Measurements from ENCODE around the gene JARID2.

GRCh38 chr6:15335385-15335784, 89.5 kb downstream of the JARID2 start:
- TF ChIP-seq GATA2 (IDR thresholded peaks at IDR 0.05; ENCODE audit: low read depth, low read length) = no peak
- no peak for TF ChIP-seq GATA3 (IDR thresholded peaks at IDR 0.05; ENCODE audit: low read depth, low read length)

All from SH-SY5Y (cell line).